Ovary (tissue), 3 donors: ENCODE data around the gene CYP2W1.

Experiments
- POLR2A ChIP-seq: fragments of 450-650 bp; IDR thresholded peaks from one replicate; pipeline ENCODE4 v1.6.1; 2017; ENCODE audit warnings: antibody characterized with exemption, mild to moderate bottlenecking, moderate library complexity
- TF ChIP-seq, protein P1 (sequence below), 3 donors: fragments of 450-650 bp in 2 of 3; fragments of 200-600 bp in 1 of 3; IDR thresholded peaks; one replicate each; pipeline versions ENCODE4 v1.5.1 to v1.8.0; 2016 to 2022; ENCODE audit warnings: antibody characterized with exemption in 3 of 3, mild to moderate bottlenecking in 1 of 3
- donor health status: DM: no; HTN: no; CAD: no.

DNA sequence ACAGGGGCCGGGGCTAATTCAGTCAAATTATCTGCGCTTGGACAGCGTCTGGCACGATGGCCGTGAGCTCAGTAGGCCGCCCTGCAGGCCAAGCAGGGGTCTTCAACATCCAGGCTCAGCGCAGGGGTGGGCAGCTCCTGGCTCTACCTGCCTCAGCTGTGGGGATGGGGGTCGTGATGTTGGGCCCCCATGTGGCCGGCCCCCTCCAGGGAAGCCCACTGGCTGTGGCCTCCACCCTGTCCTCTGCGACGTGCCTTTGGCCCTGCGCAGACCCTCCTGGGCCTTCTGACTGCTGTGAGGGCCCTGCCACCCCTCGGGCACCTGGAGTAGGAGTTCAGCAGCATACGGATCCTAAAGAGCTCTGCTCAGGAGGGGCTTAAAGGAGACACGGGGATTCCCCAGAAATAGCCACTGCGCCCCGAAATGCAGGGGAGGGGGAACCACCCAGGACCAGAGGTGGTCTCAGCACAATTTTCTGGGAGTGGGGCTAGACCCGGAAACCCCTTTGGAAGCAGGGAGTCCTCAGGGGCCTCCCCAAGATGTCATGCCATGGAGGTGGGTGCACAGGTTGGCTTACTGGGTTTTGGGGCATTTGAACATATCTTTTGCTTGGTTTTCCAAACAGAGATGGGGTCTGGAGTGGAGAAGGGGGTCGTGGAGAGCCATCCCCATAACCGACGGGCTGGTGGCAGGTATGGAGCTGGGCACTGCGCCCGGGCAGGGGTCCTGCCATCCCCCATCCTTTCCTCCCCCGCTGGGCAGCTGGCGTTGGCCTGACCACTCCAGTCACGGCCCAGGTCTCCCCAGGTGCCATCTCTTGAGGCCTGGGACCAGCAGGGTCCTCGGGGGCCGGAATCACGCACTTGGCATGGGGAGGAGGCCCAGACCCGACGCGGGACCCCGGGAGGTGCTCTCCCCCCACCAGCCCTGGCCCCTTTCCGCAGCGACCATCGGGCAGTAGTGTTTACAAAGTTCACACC is 24.5 kb upstream of the CYP2W1 start:
- TF ChIP-seq, protein P1, sequence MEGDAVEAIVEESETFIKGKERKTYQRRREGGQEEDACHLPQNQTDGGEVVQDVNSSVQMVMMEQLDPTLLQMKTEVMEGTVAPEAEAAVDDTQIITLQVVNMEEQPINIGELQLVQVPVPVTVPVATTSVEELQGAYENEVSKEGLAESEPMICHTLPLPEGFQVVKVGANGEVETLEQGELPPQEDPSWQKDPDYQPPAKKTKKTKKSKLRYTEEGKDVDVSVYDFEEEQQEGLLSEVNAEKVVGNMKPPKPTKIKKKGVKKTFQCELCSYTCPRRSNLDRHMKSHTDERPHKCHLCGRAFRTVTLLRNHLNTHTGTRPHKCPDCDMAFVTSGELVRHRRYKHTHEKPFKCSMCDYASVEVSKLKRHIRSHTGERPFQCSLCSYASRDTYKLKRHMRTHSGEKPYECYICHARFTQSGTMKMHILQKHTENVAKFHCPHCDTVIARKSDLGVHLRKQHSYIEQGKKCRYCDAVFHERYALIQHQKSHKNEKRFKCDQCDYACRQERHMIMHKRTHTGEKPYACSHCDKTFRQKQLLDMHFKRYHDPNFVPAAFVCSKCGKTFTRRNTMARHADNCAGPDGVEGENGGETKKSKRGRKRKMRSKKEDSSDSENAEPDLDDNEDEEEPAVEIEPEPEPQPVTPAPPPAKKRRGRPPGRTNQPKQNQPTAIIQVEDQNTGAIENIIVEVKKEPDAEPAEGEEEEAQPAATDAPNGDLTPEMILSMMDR (IDR thresholded peaks at IDR 0.05) = no peak
- TF ChIP-seq POLR2A = no peak
